ENCODE results near the gene CFAP410.

Gene CFAP410

GRCh38 chr21:44282370-44282769 is 56.8 kb downstream of the CFAP410 start:
- DNase-seq, result no peak

- no peak for DNase-seq
Observed at GRCh38 chr21:44281801-44282200, 57.4 kb downstream of the CFAP410 start.

- DNase-seq, result no peak
Observed at GRCh38 chr21:44279354-44280260, 59.6 kb downstream of the CFAP410 start.
